IMR-90 (cell line): ENCODE results near the gene RAPGEFL1. TPM values are rescaled to one million over a fixed set of nuclear protein-coding genes. Genes with fewer than 3 reads are reported as not detected.

ENCODE experiments used
- ATAC-seq: fragments of 200-7000 bp; cut with Tn5 transposase; 2 replicates; pipeline ENCODE4 v1.9.1; 2020; ENCODE audit warnings: low read depth, mild to moderate bottlenecking, moderate library complexity
- BruUV-seq: library from RNA; stranded (reverse); fragments of 400-500 nt; replicated peaks from 2 replicates; lab custom pipeline; 2021; lab: Mats Ljungman, UMichigan
- CTCF ChIA-PET: fragments of 300-600 bp; formaldehyde crosslinking; extraction: SDS; loops from one replicate; lab custom pipeline; 2021; ENCODE audit warnings: antibody characterized with exemption; lab: Yijun Ruan, JAX
- POLR2A ChIA-PET: fragments of 300-600 bp; sonication (Branson Sonifier 250); formaldehyde crosslinking; loops from one replicate; lab custom pipeline; 2022; ENCODE audit warnings: antibody characterized with exemption; ENCODE audit not compliant: unreplicated experiment; lab: Charles Lee
- DNase-seq: peaks from one replicate; pipeline ENCODE4 v3.0.0; 2013
- H2AFZ ChIP-seq: replicated peaks from 2 replicates; pipeline ENCODE3; 2013; ENCODE audit warnings: low read length, mild to moderate bottlenecking; ENCODE audit not compliant: poor library complexity
- H2AK5ac ChIP-seq: 2 replicates; pipeline ENCODE4 v1.6.1; 2013; ENCODE audit warnings: low read depth, low read length, inconsistent platforms
- H2AK9ac ChIP-seq: replicated peaks from 2 replicates; pipeline ENCODE3; 2013; ENCODE audit warnings: mild to moderate bottlenecking, low read depth, low read length, moderate library complexity; ENCODE audit not compliant: poor library complexity
- H2BK120ac ChIP-seq: 2 replicates; pipeline ENCODE4 v1.6.1; 2013; ENCODE audit warnings: low read depth, low read length, inconsistent platforms
- H2BK15ac ChIP-seq: 3 replicates; pipeline ENCODE4 v1.6.1; 2013; ENCODE audit warnings: low read depth, low read length, inconsistent platforms
- H2BK20ac ChIP-seq: 2 replicates; pipeline ENCODE4 v1.6.1; 2013; ENCODE audit warnings: low read depth, mild to moderate bottlenecking, inconsistent platforms, low read length, moderate library complexity
- H2BK5ac ChIP-seq: 2 replicates; pipeline ENCODE4 v1.6.1; 2013; ENCODE audit warnings: mild to moderate bottlenecking, low read depth, low read length, inconsistent platforms; ENCODE audit not compliant: poor library complexity, severe bottlenecking
- H3K14ac ChIP-seq: replicated peaks from 2 replicates; pipeline ENCODE4 v1.6.1; 2013; ENCODE audit warnings: low read depth, low read length, inconsistent platforms
- H3K18ac ChIP-seq: 2 replicates; pipeline ENCODE4 v1.6.1; 2013; ENCODE audit warnings: low read depth, low read length, control low read depth
- H3K23ac ChIP-seq: 2 replicates; pipeline ENCODE4 v1.6.1; 2013; ENCODE audit warnings: low read depth, low read length, inconsistent platforms
- H3K27ac ChIP-seq: 2 replicates; pipeline ENCODE4 v1.5.1; 2013; ENCODE audit warnings: mild to moderate bottlenecking, control low read depth, low read length; ENCODE audit not compliant: insufficient read depth
- H3K27me3 ChIP-seq: 2 replicates; pipeline ENCODE4 v1.6.1; 2013; ENCODE audit warnings: low read length; ENCODE audit not compliant: control insufficient read depth, insufficient read depth
- H3K36me3 ChIP-seq: 2 replicates; pipeline ENCODE4 v1.6.1; 2013; ENCODE audit warnings: low read length, mixed read lengths; ENCODE audit not compliant: control insufficient read depth, insufficient read depth
- H3K4ac ChIP-seq: 2 replicates; pipeline ENCODE4 v1.6.1; 2013; ENCODE audit warnings: low read depth, low read length, inconsistent platforms
- H3K4me1 ChIP-seq: 2 replicates; pipeline ENCODE4 v1.6.1; 2013; ENCODE audit warnings: low read length, mixed read lengths; ENCODE audit not compliant: control insufficient read depth, insufficient read depth
- H3K4me2 ChIP-seq: 2 replicates; pipeline ENCODE4 v1.6.1; 2013; ENCODE audit warnings: low read depth, mild to moderate bottlenecking, control low read depth, low read length, moderate library complexity
- H3K4me3 ChIP-seq: 2 replicates; pipeline ENCODE4 v1.5.1; 2013; ENCODE audit warnings: low read depth, mild to moderate bottlenecking, control low read depth, low read length, moderate library complexity; ENCODE audit not compliant: insufficient read depth
- H3K56ac ChIP-seq: 2 replicates; pipeline ENCODE4 v1.6.1; 2013; ENCODE audit warnings: low read length, inconsistent platforms; ENCODE audit not compliant: insufficient read depth; ENCODE audit errors: extremely low read depth
- H3K79me1 ChIP-seq, 2 experiments: 2 replicates each; pipeline ENCODE4 v1.6.1; 2013; ENCODE audit warnings: low read length in 2 of 2, inconsistent platforms in 1 of 2, low read depth in 1 of 2
- H3K9ac ChIP-seq: 2 replicates; pipeline ENCODE4 v1.6.1; 2013; ENCODE audit warnings: low read depth, low read length, control low read depth
- H3K9me1 ChIP-seq: 2 replicates; pipeline ENCODE4 v1.6.1; 2013; ENCODE audit warnings: low read length, inconsistent platforms; ENCODE audit not compliant: insufficient read depth
- H3K9me3 ChIP-seq: 2 replicates; pipeline ENCODE4 v1.6.1; 2013; ENCODE audit warnings: low read length; ENCODE audit not compliant: control insufficient read depth, insufficient read depth
- H4K20me1 ChIP-seq: 2 replicates; pipeline ENCODE4 v1.6.1; 2013; ENCODE audit warnings: low read length, inconsistent platforms; ENCODE audit not compliant: insufficient read depth
- H4K5ac ChIP-seq: 2 replicates; pipeline ENCODE4 v1.6.1; 2013; ENCODE audit warnings: mild to moderate bottlenecking, low read depth, low read length, control low read depth
- H4K8ac ChIP-seq, 2 experiments: 2 replicates each; pipeline ENCODE4 v1.6.1; 2013; ENCODE audit warnings: low read depth in 2 of 2, low read length in 2 of 2, control low read depth in 1 of 2, inconsistent platforms in 1 of 2
- H4K91ac ChIP-seq: 2 replicates; pipeline ENCODE4 v1.6.1; 2013; ENCODE audit warnings: low read depth, low read length, inconsistent platforms; ENCODE audit not compliant: insufficient read depth
- BHLHE40 ChIP-seq: fragments of 150-350 bp; IDR thresholded peaks from 2 replicates; pipeline ENCODE4 v1.6.1; 2016; ENCODE audit warnings: mild to moderate bottlenecking, low read depth, low read length
- CEBPB ChIP-seq: IDR thresholded peaks from 2 replicates; pipeline ENCODE4 v1.6.1; 2012; ENCODE audit warnings: low read depth, low read length, improper control_type of control experiment
- CHD1 ChIP-seq: IDR thresholded peaks from 2 replicates; pipeline ENCODE4 v1.6.1; 2012; ENCODE audit warnings: low read depth, low read length, improper control_type of control experiment
- ELK1 ChIP-seq: fragments of 150-350 bp; IDR thresholded peaks from 2 replicates; pipeline ENCODE4 v1.6.1; 2016; ENCODE audit warnings: low read depth, mild to moderate bottlenecking, low read length, moderate library complexity, borderline replicate concordance
- FOS ChIP-seq: fragments of 150-350 bp; IDR thresholded peaks from 2 replicates; pipeline ENCODE4 v1.6.1; 2016; ENCODE audit warnings: low read depth, low read length
- MAFK ChIP-seq: IDR thresholded peaks from 2 replicates; pipeline ENCODE4 v1.6.1; 2012; ENCODE audit warnings: low read depth, low read length, improper control_type of control experiment
- MAZ ChIP-seq: IDR thresholded peaks from 2 replicates; pipeline ENCODE4 v1.6.1; 2012; ENCODE audit warnings: low read depth, mild to moderate bottlenecking, low read length, improper control_type of control experiment, moderate library complexity, borderline replicate concordance
- MXI1 ChIP-seq: IDR thresholded peaks from 2 replicates; pipeline ENCODE4 v1.6.1; 2012; ENCODE audit warnings: low read depth, mild to moderate bottlenecking, low read length, moderate library complexity, borderline replicate concordance
- NFE2L2 ChIP-seq: fragments of 150-350 bp; IDR thresholded peaks from 2 replicates; pipeline ENCODE4 v1.6.1; 2016; ENCODE audit warnings: low read depth, mild to moderate bottlenecking, low read length
- RAD21 ChIP-seq: IDR thresholded peaks from 2 replicates; pipeline ENCODE4 v1.6.1; 2012; ENCODE audit warnings: low read length, improper control_type of control experiment
- RCOR1 ChIP-seq: IDR thresholded peaks from 2 replicates; pipeline ENCODE4 v1.6.1; 2012; ENCODE audit warnings: mild to moderate bottlenecking, low read length, improper control_type of control experiment; ENCODE audit not compliant: insufficient replicate concordance
- RFX5 ChIP-seq: IDR thresholded peaks from 2 replicates; pipeline ENCODE4 v1.8.0; 2012; ENCODE audit warnings: low read depth, mild to moderate bottlenecking, low read length, moderate library complexity
- SMC3 ChIP-seq: fragments of 150-350 bp; IDR thresholded peaks from 2 replicates; pipeline ENCODE4 v1.6.1; 2016; ENCODE audit warnings: low read depth, mild to moderate bottlenecking, antibody characterized with exemption, low read length, moderate library complexity
- USF2 ChIP-seq: fragments of 150-350 bp; IDR thresholded peaks from 2 replicates; pipeline ENCODE4 v1.6.1; 2017; ENCODE audit warnings: mild to moderate bottlenecking, antibody characterized with exemption, low read length, low read depth
- WGBS, 2 experiments: methylation state at CpG; one replicate each; pipeline versions ENCODE4 v1.1.5 to v1.1.7; 2013; ENCODE audit warnings: missing lambda C conversion rate in 2 of 2; ENCODE audit not compliant: insufficient read length in 1 of 2; ENCODE audit errors: extremely low coverage in 2 of 2; 5-methylcytosine and 5-hydroxymethylcytosine counted together
- dilution Hi-C: fragments of 300-500 bp; cut with HindIII; formaldehyde crosslinking; loops from one replicate; pipeline ENCODE4 v1.14.3; 2018; ENCODE audit warnings: low sequenced_read_pairs; ENCODE audit not compliant: unreplicated experiment
- in situ Hi-C: fragments of 300-500 bp; cut with MboI; formaldehyde crosslinking; loops from 3 replicates; pipeline ENCODE4 v1.14.3; 2019; ENCODE audit warnings: low sequenced_read_pairs, inconsistent platforms, mixed read lengths
- intact Hi-C: fragments of 100-400 bp; cut with micrococcal nuclease; formaldehyde crosslinking; loops from 2 replicates; pipeline ENCODE4 v1.10.0; 2022
- polyA plus RNA-seq, 3 experiments: library from polyadenylated mRNA; depleted of rRNA; stranded (reverse); fragments of >200 nt; gene quantifications; 2 replicates each; pipeline ENCODE4 v1.2.3, GENCODE V29; 2012; ENCODE audit warnings: low replicate concordance in 1 of 3
- total RNA-seq: library from RNA; depleted of rRNA; stranded (reverse); fragments of >200 nt; gene quantifications from 2 replicates; pipeline ENCODE4 v1.2.3, GENCODE V29; 2012

The RAPGEFL1 gene
- total and polyA plus RNA-seq, 2 of the 4 experiments (the other 2 are of a cell fraction): 0.54 to 5.6 TPM

- Histone ChIP-seq H3K56ac (no peak overlapping the region), H2BK20ac (no peak overlapping the region), H3K4me1 (no peaks in the 10 kb centered on the region; the same call in 1 of the 2 replicates), H3K23ac (no peak overlapping the region), H2AK5ac (no peak overlapping the region), H3K79me1 (peaks cover 30 to 69% of the 10 kb centered on the region in 2 experiments), H4K8ac (no peak overlapping the region), H3K9me3 (no peaks in the 10 kb centered on the region), H3K27me3 (no peaks in the 10 kb centered on the region), H4K5ac (no peak overlapping the region), H3K14ac (no peak overlapping the region), H2BK15ac (no peak overlapping the region), H2BK120ac (no peak overlapping the region), H3K4ac (no peak overlapping the region), H3K18ac (no peak overlapping the region), H4K91ac (no peak overlapping the region), H3K9me1 (peaks cover 6% of the 10 kb centered on the region), H2BK5ac (no peak overlapping the region), H3K4me2 (no peak overlapping the region), H3K4me3 (no peak overlapping the region), H3K9ac (no peak overlapping the region), H4K20me1 (peaks cover 44% of the 10 kb centered on the region), H3K36me3 (no peaks in the 10 kb centered on the region), H2AFZ (no peak overlapping the region), H3K27ac (no peak overlapping the region), H2AK9ac (no peak overlapping the region)
- intact Hi-C loops: loop anchor here (5.0 kb wide), 1 partner anchor 35 kb away; no protein-coding TSS in a partner anchor
- no TSS peak for BruUV-seq
- in situ Hi-C loops: no loop called here
- no CpG with 5 or more reads among the region's 3 CpGs for WGBS, 2 experiments
- ChIA-PET CTCF (no interaction called here), POLR2A (no interaction called here)
- DNase-seq (no peak), ATAC-seq (no peak)
- TF ChIP-seq BHLHE40 (no peak), SMC3 (no peak), MXI1 (no peak), CEBPB (no peak), ELK1 (no peak), RAD21 (no peak), MAFK (no peak), FOS (no peak), RCOR1 (no peak), USF2 (no peak), CHD1 (no peak), RFX5 (no peak), NFE2L2 (no peak), MAZ (no peak)
- dilution Hi-C loops: no loop called here
Observed at GRCh38 chr17:40242774-40243173, 65.5 kb downstream of the RAPGEFL1 start.
